Measurements from ENCODE around the gene DMXL1.

Gene DMXL1

GRCh38 chr5:119207105-119207504, 136.2 kb downstream of the DMXL1 start:
- H3K4me3 ChIP-seq (ENCODE audit: low read length), result no peak overlapping the region
- no peak for TF ChIP-seq CTCF (conservative IDR thresholded peaks at IDR 0.05; ENCODE audit: low read length)
- DNase-seq (ENCODE audit: low read depth), result no peak

DNA sequence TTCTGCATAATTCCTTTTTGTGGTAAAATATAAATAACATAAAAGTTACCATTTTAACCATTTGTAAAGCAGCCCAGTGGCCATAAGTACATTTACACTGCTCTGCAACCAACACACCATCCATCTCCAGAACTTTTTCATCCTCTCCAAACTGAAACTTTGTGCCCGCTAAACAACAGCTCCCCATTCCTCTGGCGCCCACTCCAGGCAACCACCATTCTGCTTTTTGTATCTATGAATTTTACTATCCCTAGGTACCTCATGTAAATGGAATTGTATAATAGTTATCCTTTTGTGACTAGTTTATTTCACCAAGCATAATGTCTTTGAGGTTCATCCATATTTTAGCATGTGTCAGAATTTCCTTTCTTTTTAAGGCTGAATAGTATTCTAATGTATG, 141.1 kb downstream of the DMXL1 start:
- no peak for TF ChIP-seq CTCF (conservative IDR thresholded peaks at IDR 0.05; ENCODE audit: low read length)
- DNase-seq (ENCODE audit: low read depth), result no peak
- no peak overlapping the region for H3K4me3 ChIP-seq (ENCODE audit: low read length)

- no peak for DNase-seq (ENCODE audit: low read depth)
- no peak for TF ChIP-seq CTCF (conservative IDR thresholded peaks at IDR 0.05; ENCODE audit: low read length)
- H3K4me3 ChIP-seq (ENCODE audit: low read length), result no peak overlapping the region
These were observed 141.8 kb downstream of the DMXL1 start for GRCh38 chr5:119212676-119213075.

DNA sequence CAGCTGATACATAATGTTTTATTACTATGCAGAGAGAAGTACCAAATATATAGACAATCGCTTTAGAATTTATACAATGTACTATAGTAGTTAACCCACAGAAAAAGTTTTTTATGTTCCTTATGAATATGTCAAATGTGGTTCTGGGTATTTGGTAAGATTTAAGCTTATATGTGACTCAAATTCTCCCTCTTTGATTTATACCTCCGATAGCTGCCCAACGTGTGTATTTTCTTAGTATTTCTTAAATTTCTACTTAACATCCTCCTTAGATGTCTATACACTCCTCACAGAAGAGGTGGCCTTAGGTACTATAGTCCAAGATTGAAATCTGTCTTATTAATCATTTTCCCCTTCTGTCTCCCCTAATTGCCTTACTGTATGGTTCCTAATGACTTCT, 146.3 kb downstream of the DMXL1 start:
- TF ChIP-seq CTCF (conservative IDR thresholded peaks at IDR 0.05; ENCODE audit: low read length), result no peak
- H3K4me3 ChIP-seq (ENCODE audit: low read length), result no peak overlapping the region
- no peak for DNase-seq (ENCODE audit: low read depth)

GRCh38 chr5:119218830-119219782, 148.2 kb downstream of the DMXL1 start:
- TF ChIP-seq CTCF (conservative IDR thresholded peaks at IDR 0.05; ENCODE audit: low read length), result no peak
- no peak for DNase-seq (ENCODE audit: low read depth)
- no peak overlapping the region for H3K4me3 ChIP-seq (ENCODE audit: low read length)

DNA sequence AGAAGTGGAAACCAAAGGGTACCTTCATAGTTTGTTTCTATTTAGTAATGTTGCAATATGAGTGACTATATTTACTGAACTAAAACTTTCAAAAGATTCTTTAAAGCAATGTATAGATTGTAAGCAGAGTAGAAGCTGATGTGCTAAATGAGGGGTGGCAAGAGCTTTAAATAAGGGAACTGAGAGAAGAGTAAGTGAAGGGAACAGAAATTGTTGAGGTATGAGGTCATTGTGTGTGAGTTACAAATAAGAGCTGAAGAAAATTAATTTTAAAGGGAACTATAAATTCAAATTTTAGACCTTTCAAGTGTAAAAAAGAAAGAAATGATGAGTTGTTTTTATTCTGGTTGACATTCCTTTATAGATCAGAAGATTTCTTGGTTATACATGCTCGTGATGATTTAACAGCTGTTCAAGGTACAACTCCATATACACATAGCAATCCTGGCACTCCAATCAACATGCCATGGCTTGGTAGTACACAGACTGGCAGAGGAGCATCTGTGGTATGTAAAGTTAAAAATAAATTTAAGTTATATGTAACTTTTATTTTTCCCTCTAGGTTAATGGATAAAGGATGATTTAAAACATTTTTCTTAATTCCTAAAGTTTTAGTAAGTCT, 149.8 kb downstream of the DMXL1 start:
- no peak for TF ChIP-seq CTCF (conservative IDR thresholded peaks at IDR 0.05; ENCODE audit: low read length)
- H3K4me3 ChIP-seq (ENCODE audit: low read length), result no peak overlapping the region
- no peak for DNase-seq (ENCODE audit: low read depth)

DNA sequence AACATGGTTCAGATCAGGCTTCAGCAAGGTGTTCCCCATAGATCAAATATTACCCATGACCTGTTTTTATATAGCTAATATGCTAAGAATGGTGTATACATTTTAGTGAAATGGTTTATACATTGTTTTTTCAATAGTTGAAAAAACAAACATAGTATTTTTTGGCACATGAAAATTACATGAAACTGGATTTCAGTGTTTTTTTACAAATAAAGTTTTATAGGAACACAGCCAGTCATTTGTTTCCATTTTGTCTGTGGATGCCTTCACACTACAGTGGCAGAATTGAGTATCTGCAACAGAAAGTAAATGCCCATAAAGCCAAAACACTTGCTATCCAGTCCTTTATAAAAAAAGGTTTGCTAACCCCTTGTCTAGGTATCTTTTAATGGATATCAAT, 150.4 kb downstream of the DMXL1 start:
- no peak for TF ChIP-seq CTCF (conservative IDR thresholded peaks at IDR 0.05; ENCODE audit: low read length)
- DNase-seq (ENCODE audit: low read depth), result no peak
- no peak overlapping the region for H3K4me3 ChIP-seq (ENCODE audit: low read length)
